Ovary (tissue), 3 donors: ENCODE measurements around the gene CDKN1B.

Experiments
- POLR2A ChIP-seq: fragments of 450-650 bp; IDR thresholded peaks from one replicate; pipeline ENCODE4 v1.6.1; 2017; ENCODE audit warnings: antibody characterized with exemption, mild to moderate bottlenecking, moderate library complexity
- TF ChIP-seq, protein P1 (sequence below), 3 donors: fragments of 450-650 bp in 2 of 3; fragments of 200-600 bp in 1 of 3; IDR thresholded peaks; one replicate each; pipeline versions ENCODE4 v1.5.1 to v1.8.0; 2016 to 2022; ENCODE audit warnings: antibody characterized with exemption in 3 of 3, mild to moderate bottlenecking in 1 of 3
- donor health status: DM: no; HTN: no; CAD: no.

- TF ChIP-seq, protein P1, sequence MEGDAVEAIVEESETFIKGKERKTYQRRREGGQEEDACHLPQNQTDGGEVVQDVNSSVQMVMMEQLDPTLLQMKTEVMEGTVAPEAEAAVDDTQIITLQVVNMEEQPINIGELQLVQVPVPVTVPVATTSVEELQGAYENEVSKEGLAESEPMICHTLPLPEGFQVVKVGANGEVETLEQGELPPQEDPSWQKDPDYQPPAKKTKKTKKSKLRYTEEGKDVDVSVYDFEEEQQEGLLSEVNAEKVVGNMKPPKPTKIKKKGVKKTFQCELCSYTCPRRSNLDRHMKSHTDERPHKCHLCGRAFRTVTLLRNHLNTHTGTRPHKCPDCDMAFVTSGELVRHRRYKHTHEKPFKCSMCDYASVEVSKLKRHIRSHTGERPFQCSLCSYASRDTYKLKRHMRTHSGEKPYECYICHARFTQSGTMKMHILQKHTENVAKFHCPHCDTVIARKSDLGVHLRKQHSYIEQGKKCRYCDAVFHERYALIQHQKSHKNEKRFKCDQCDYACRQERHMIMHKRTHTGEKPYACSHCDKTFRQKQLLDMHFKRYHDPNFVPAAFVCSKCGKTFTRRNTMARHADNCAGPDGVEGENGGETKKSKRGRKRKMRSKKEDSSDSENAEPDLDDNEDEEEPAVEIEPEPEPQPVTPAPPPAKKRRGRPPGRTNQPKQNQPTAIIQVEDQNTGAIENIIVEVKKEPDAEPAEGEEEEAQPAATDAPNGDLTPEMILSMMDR (IDR thresholded peaks at IDR 0.05), result no peak
- TF ChIP-seq POLR2A, result no peak
Observed at GRCh38 chr12:12733118-12733517, 15.9 kb downstream of the CDKN1B start.
